ENCODE data around the gene NAA15. TPM values are rescaled to one million over a fixed set of nuclear protein-coding genes. Genes with fewer than 3 reads are reported as not detected.

NAA15 gene
- polyA plus RNA-seq, 1 of the 3 experiments (the other 2 are of a cell fraction): 7.1 TPM

GRCh38 chr4:139458999-139459398 is 157.7 kb downstream of the NAA15 start:
- DNase-seq: no peak
- Histone ChIP-seq H3K9me2 (no peaks in the 10 kb centered on the region), H3K4me3 (ENCODE audit: low read depth in 2 of 2, low read length in 1 of 2) (no peak overlapping the region), H4K20me1 (ENCODE audit: insufficient read depth) (peaks cover 42% of the 10 kb centered on the region), H3K9me3 (no peaks in the 10 kb centered on the region), H3K4me2 (0 out of 2 replicates have a peak overlapping the region, but pooled peaks have one; percentile 34), H3F3A (replicated peaks; ENCODE audit: insufficient read depth) (peaks cover 8% of the 10 kb centered on the region), H3K9ac (no peak overlapping the region), H3K4me1 (ENCODE audit: control insufficient read depth in 1 of 2, insufficient read depth in 2 of 2, low read depth in 1 of 2, low read length in 1 of 2) (peaks cover 14 to 30% of the 10 kb centered on the region in 2 experiments; a peak in 3 of 4 replicates), H2AFZ (ENCODE audit: low read depth) (no peak overlapping the region), H3K27me3 (ENCODE audit: insufficient read depth) (no peaks in the 10 kb centered on the region), H3K79me2 (ENCODE audit: insufficient read depth) (peaks cover 95% of the 10 kb centered on the region), H3K27ac (ENCODE audit: low read depth in 2 of 2, low read length in 1 of 2) (peak overlapping the region in 1 of 2 experiments; percentile 31; a peak in 1 of 4 replicates), H3K36me3 (replicated peaks in 1 of 2; ENCODE audit: control insufficient read depth in 1 of 2, insufficient read depth in 2 of 2, low read length in 1 of 2) (no peaks in the 10 kb centered on the region)
- POLR2A ChIA-PET: no interaction called here
- TF ChIP-seq MEF2A (IDR thresholded peaks at IDR 0.05; ENCODE audit: borderline replicate concordance, low read depth) (no peak), RAD21 (IDR thresholded peaks at IDR 0.05; ENCODE audit: low read length) (no peak), REST (IDR thresholded peaks at IDR 0.05; ENCODE audit: low read depth, low read length) (no peak), TEAD4 (IDR thresholded peaks at IDR 0.05; ENCODE audit: borderline replicate concordance, insufficient read depth) (no peak), CHD2 (IDR thresholded peaks at IDR 0.05; ENCODE audit: low read length, partially characterized antibody) (no peak), USF1 (IDR thresholded peaks at IDR 0.05; ENCODE audit: borderline replicate concordance, low read depth) (no peak), JUND (IDR thresholded peaks at IDR 0.05) (0 out of 2 replicates have a peak, but pooled peaks have one; percentile 16), YY1 (IDR thresholded peaks at IDR 0.05; ENCODE audit: low read depth) (no peak), PBX3 (IDR thresholded peaks at IDR 0.05) (no peak), CTCF (IDR thresholded peaks at IDR 0.05) (no peak), RCOR1 (IDR thresholded peaks at IDR 0.05; ENCODE audit: low read length) (no peak), NFIC (IDR thresholded peaks at IDR 0.05; ENCODE audit: borderline replicate concordance) (0 out of 2 replicates have a peak, but pooled peaks have one; percentile 7), TCF12 (IDR thresholded peaks at IDR 0.05) (0 out of 2 replicates have a peak, but pooled peaks have one; percentile 17)
- WGBS (ENCODE audit: low lambda C conversion rate): 63% methylated on average over 3 of the region's 3 CpGs
- CTCF ChIA-PET: no interaction called here

Data from SK-N-SH (cell line).